Transverse colon (tissue), 4 donors: ENCODE measurements around the gene GATA2.

Experiments used
- CTCF ChIP-seq, 5 experiments: fragments of 200-600 bp in 3 of 5; fragments of 450-650 bp in 2 of 5; sonication (generic) in 3 of 5; IDR thresholded peaks; 1 replicate in 2 of 5; 2 replicates in 3 of 5; pipeline ENCODE4 v1.5.1; 2016 to 2017; ENCODE audit warnings: antibody characterized with exemption in 5 of 5, inconsistent platforms in 3 of 5, mild to moderate bottlenecking in 2 of 5, moderate library complexity in 1 of 5
- EP300 ChIP-seq: sonication (generic); formaldehyde crosslinking; IDR thresholded peaks from one replicate; pipeline ENCODE4 v1.6.1; 2017; ENCODE audit warnings: antibody characterized with exemption, low read depth
- POLR2A ChIP-seq: fragments of 450-650 bp; IDR thresholded peaks from one replicate; pipeline ENCODE4 v1.6.1; 2016; ENCODE audit warnings: antibody characterized with exemption, mild to moderate bottlenecking, moderate library complexity
- POLR2AphosphoS5 ChIP-seq, 3 donors: sonication (generic); formaldehyde crosslinking; IDR thresholded peaks; one replicate each; pipeline ENCODE4 v1.6.1; 2016; ENCODE audit warnings: antibody characterized with exemption in 3 of 3

GRCh38 chr3:128448491-128448890, 44.5 kb downstream of the GATA2 start:
- no peak for TF ChIP-seq POLR2A
- no peak for TF ChIP-seq EP300
- no peak for TF ChIP-seq CTCF (IDR thresholded peaks at IDR 0.05)
- TF ChIP-seq POLR2AphosphoS5 (IDR thresholded peaks at IDR 0.05), result no peak
